ENCODE measurements around the gene RFFL.
"Not testable (repeated sequence)": the region's sequence is repeated elsewhere in the genome, so short reads cannot be mapped to it uniquely, and the experiment has no call there.

The RFFL gene

GRCh38 chr17:35002876-35003551 lies 60.5 kb downstream of the RFFL start:
- no peaks in the 10 kb centered on the region for H3K27me3 ChIP-seq (ENCODE audit: control insufficient read depth, insufficient read depth, low read length)
- peaks cover 98% of the 10 kb centered on the region for H3K36me3 ChIP-seq (ENCODE audit: control insufficient read depth, insufficient read depth, low read length)
- no peak overlapping the region for H3K4me3 ChIP-seq (ENCODE audit: low read depth, low read length)
- no peak overlapping the region for H3K9ac ChIP-seq (ENCODE audit: low read depth, low read length)
- no peak overlapping the region for H3K27ac ChIP-seq (ENCODE audit: low read depth, low read length)
- H3K4me1 ChIP-seq (ENCODE audit: control insufficient read depth, insufficient read depth, low read length): no peaks in the 10 kb centered on the region
- no peaks in the 10 kb centered on the region for H3K9me3 ChIP-seq (ENCODE audit: control insufficient read depth, insufficient read depth, low read length)

GRCh38 chr17:35001549-35001948 lies 62.0 kb downstream of the RFFL start:
- Histone ChIP-seq H3K36me3 (ENCODE audit: control insufficient read depth, insufficient read depth, low read length) (peaks cover 98% of the 10 kb centered on the region), H3K4me3 (ENCODE audit: low read depth, low read length) (no peak overlapping the region), H3K9ac (ENCODE audit: low read depth, low read length) (no peak overlapping the region), H3K27ac (ENCODE audit: low read depth, low read length) (no peak overlapping the region), H3K27me3 (ENCODE audit: control insufficient read depth, insufficient read depth, low read length) (no peaks in the 10 kb centered on the region), H3K9me3 (ENCODE audit: control insufficient read depth, insufficient read depth, low read length) (no peaks in the 10 kb centered on the region), H3K4me1 (ENCODE audit: control insufficient read depth, insufficient read depth, low read length) (no peaks in the 10 kb centered on the region)

DNA sequence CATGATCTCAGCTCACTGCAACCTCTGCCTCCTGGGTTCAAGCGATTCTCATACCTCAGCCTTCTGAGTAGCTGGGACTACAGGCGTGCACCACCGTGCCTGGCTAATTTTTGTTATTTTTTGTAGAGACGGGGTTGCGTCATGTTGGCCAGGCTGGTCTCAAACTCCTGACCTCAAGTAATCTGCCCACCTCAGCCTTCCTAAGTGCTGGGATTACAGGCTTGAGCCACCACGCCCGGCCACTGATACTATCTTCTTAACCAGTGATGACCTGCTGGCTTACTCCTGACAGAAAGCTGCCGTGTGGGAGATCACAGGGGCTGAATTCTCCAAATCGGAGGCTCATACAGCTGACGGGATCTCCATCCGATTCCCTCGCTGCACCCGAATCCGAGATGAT lies 62.5 kb downstream of the RFFL start:
- not testable (repeated sequence) for H3K4me3 ChIP-seq (ENCODE audit: low read depth, low read length); H3K4me1 ChIP-seq (ENCODE audit: control insufficient read depth, insufficient read depth, low read length); H3K27me3 ChIP-seq (ENCODE audit: control insufficient read depth, insufficient read depth, low read length); H3K27ac ChIP-seq (ENCODE audit: low read depth, low read length); H3K9me3 ChIP-seq (ENCODE audit: control insufficient read depth, insufficient read depth, low read length); H3K9ac ChIP-seq (ENCODE audit: low read depth, low read length)
- peaks cover 98% of the 10 kb centered on the region for H3K36me3 ChIP-seq (ENCODE audit: control insufficient read depth, insufficient read depth, low read length)

DNA sequence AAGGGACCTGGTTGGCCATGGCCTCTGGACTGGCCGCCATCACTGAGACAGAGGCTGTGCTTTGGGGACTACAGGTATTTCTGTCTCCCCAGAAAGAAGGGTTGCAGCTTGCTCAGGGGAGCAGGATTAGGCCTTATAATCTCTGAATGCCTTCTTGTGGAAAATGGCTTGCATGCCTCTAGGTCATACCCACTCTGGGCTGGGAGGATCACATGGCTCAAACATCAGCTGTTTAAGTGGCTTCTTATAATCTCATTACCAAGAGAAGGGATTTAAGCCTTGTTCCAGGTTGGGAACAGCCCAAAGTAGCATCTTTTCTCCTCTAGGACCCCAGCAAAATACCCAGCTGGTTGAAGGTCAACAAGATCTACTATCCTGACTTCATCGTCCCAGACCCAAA lies 64.1 kb downstream of the RFFL start:
- no peaks in the 10 kb centered on the region for H3K9me3 ChIP-seq (ENCODE audit: control insufficient read depth, insufficient read depth, low read length)
- no peak overlapping the region for H3K9ac ChIP-seq (ENCODE audit: low read depth, low read length)
- H3K4me3 ChIP-seq (ENCODE audit: low read depth, low read length): no peak overlapping the region
- no peak overlapping the region for H3K27ac ChIP-seq (ENCODE audit: low read depth, low read length)
- peaks cover 98% of the 10 kb centered on the region for H3K36me3 ChIP-seq (ENCODE audit: control insufficient read depth, insufficient read depth, low read length)
- no peaks in the 10 kb centered on the region for H3K27me3 ChIP-seq (ENCODE audit: control insufficient read depth, insufficient read depth, low read length)
- no peaks in the 10 kb centered on the region for H3K4me1 ChIP-seq (ENCODE audit: control insufficient read depth, insufficient read depth, low read length)

- no peaks in the 10 kb centered on the region for H3K27me3 ChIP-seq (ENCODE audit: control insufficient read depth, insufficient read depth, low read length)
- H3K9me3 ChIP-seq (ENCODE audit: control insufficient read depth, insufficient read depth, low read length): no peaks in the 10 kb centered on the region
- H3K36me3 ChIP-seq (ENCODE audit: control insufficient read depth, insufficient read depth, low read length): peaks cover 98% of the 10 kb centered on the region
- H3K9ac ChIP-seq (ENCODE audit: low read depth, low read length): no peak overlapping the region
- H3K27ac ChIP-seq (ENCODE audit: low read depth, low read length): no peak overlapping the region
- no peak overlapping the region for H3K4me3 ChIP-seq (ENCODE audit: low read depth, low read length)
- H3K4me1 ChIP-seq (ENCODE audit: control insufficient read depth, insufficient read depth, low read length): no peaks in the 10 kb centered on the region
These were observed 65.3 kb downstream of the RFFL start for GRCh38 chr17:34998205-34998604.

DNA sequence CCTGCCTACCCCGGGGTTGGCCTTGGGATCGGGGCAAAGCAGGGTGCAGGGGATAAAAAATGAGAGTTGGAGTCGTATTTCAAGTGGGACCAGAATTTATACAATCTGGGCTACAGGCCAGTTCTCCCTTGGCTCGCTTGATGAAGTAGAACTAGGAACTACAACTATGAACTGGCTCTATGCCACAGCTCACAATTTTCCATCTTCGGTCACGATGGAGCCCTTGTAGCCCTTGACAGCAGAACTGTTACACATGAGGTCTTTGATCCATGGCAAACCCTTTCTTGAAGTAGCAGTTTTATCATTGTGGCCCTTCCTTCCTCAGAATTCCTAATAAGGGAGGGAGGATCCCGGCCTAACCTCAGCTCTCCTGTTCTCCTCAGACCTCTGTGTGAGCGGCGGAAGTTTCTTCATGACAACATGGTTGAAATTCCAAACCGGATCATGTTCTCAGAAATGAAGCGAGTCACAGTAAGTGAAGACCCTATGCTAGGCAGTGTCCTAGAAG lies 66.1 kb downstream of the RFFL start:
- no peak overlapping the region for H3K4me3 ChIP-seq (ENCODE audit: low read depth, low read length)
- H3K4me1 ChIP-seq (ENCODE audit: control insufficient read depth, insufficient read depth, low read length): no peaks in the 10 kb centered on the region
- H3K9me3 ChIP-seq (ENCODE audit: control insufficient read depth, insufficient read depth, low read length): no peaks in the 10 kb centered on the region
- H3K36me3 ChIP-seq (ENCODE audit: control insufficient read depth, insufficient read depth, low read length): peaks cover 98% of the 10 kb centered on the region
- no peak overlapping the region for H3K27ac ChIP-seq (ENCODE audit: low read depth, low read length)
- no peaks in the 10 kb centered on the region for H3K27me3 ChIP-seq (ENCODE audit: control insufficient read depth, insufficient read depth, low read length)
- no peak overlapping the region for H3K9ac ChIP-seq (ENCODE audit: low read depth, low read length)

DNA sequence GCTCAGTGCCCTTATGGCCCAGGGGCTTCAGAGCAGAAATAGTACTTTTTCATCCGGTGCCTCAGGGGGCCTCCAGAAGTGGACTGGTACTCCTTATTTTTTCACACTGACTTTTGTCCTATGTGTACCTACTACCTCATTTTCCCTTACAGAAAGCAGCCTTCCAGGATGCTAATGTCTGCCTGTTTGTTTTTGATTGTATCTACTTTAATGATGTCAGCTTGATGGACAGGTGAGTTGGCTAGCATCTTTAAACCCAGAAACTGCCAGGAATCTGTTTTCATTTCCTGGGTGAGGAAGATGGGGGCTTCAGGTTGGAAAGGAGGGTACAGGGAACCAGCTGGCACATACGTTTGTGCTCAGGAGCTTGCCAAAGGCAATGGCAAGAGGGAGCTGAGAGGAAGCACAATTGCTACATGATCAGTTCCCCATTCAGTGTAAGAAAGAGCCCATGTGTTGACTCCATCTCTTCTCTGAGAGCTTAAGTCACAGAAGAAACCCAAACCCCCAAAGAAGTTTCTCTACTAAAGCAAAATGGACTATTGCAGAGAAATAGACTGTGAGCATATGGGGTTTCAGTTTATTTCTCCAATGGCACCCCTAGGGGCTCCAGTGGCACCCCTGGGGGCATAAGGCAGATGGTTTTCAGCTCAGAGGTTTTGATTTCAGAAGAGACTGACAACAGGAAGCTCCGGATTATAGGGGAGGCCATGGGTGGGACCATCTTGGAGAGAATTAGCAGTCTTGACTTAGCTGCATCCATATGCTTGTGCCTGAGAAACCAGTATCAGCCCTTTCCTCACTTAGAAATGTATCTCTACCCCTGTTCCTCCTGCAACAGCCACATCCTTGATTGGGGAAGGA lies 66.9 kb downstream of the RFFL start:
- H3K9ac ChIP-seq (ENCODE audit: low read depth, low read length): no peak overlapping the region
- peaks cover 98% of the 10 kb centered on the region for H3K36me3 ChIP-seq (ENCODE audit: control insufficient read depth, insufficient read depth, low read length)
- no peaks in the 10 kb centered on the region for H3K9me3 ChIP-seq (ENCODE audit: control insufficient read depth, insufficient read depth, low read length)
- H3K4me1 ChIP-seq (ENCODE audit: control insufficient read depth, insufficient read depth, low read length): no peaks in the 10 kb centered on the region
- H3K27me3 ChIP-seq (ENCODE audit: control insufficient read depth, insufficient read depth, low read length): no peaks in the 10 kb centered on the region
- H3K27ac ChIP-seq (ENCODE audit: low read depth, low read length): no peak overlapping the region
- no peak overlapping the region for H3K4me3 ChIP-seq (ENCODE audit: low read depth, low read length)

DNA sequence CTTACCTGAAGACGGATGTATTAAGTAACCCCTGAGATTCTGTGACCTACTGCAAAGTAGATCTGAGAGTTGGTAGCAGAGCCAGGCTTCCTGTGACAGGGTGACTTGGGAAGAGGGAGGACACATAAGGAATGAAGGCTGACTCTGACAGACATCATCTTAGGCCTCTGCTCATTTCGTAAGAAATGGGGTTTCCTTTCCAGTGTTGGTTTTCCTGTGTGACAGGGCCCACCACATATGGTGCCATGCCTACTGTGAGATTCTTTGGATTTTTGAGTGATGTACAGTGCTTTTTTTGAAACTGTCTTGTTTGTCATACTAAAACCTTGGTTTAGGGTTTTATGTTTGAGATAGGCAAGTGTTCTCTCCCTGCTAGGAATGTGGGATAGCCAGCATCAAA lies 70.5 kb downstream of the RFFL start:
- Histone ChIP-seq H3K4me1 (ENCODE audit: control insufficient read depth, insufficient read depth, low read length) (no peaks in the 10 kb centered on the region), H3K4me3 (ENCODE audit: low read depth, low read length) (no peak overlapping the region), H3K27me3 (ENCODE audit: control insufficient read depth, insufficient read depth, low read length) (no peaks in the 10 kb centered on the region), H3K9me3 (ENCODE audit: control insufficient read depth, insufficient read depth, low read length) (no peaks in the 10 kb centered on the region), H3K27ac (ENCODE audit: low read depth, low read length) (no peak overlapping the region), H3K36me3 (ENCODE audit: control insufficient read depth, insufficient read depth, low read length) (peaks cover 100% of the 10 kb centered on the region), H3K9ac (ENCODE audit: low read depth, low read length) (no peak overlapping the region)

GRCh38 chr17:34991606-34992005 lies 71.9 kb downstream of the RFFL start:
- H3K27ac ChIP-seq (ENCODE audit: low read depth, low read length): no peak overlapping the region
- H3K9ac ChIP-seq (ENCODE audit: low read depth, low read length): no peak overlapping the region
- peaks cover 97% of the 10 kb centered on the region for H3K36me3 ChIP-seq (ENCODE audit: control insufficient read depth, insufficient read depth, low read length)
- no peaks in the 10 kb centered on the region for H3K4me1 ChIP-seq (ENCODE audit: control insufficient read depth, insufficient read depth, low read length)
- H3K27me3 ChIP-seq (ENCODE audit: control insufficient read depth, insufficient read depth, low read length): no peaks in the 10 kb centered on the region
- H3K9me3 ChIP-seq (ENCODE audit: control insufficient read depth, insufficient read depth, low read length): no peaks in the 10 kb centered on the region
- H3K4me3 ChIP-seq (ENCODE audit: low read depth, low read length): no peak overlapping the region

DNA sequence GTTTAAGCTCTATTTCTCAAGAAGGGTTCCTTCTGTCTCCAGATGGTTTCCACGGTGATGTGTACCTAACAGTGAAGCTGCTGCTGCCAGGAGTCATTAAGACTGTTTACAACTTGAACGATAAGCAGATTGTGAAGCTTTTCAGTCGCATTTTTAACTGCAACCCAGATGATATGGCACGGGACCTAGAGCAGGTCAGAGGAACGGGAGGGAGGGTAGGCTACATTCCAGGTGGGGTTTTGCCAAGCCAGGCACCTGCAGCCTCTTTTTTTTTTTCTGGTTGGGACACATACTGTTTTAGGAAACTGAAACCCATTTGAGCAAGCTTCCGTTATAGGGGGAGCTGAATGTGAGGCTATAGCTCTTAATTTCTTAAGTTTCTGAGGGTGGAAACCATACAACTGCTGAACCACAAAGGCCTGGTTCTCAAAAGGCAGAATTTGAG lies 72.6 kb downstream of the RFFL start:
- Histone ChIP-seq H3K27ac (ENCODE audit: low read depth, low read length) (no peak overlapping the region), H3K4me1 (ENCODE audit: control insufficient read depth, insufficient read depth, low read length) (no peaks in the 10 kb centered on the region), H3K9ac (ENCODE audit: low read depth, low read length) (no peak overlapping the region), H3K9me3 (ENCODE audit: control insufficient read depth, insufficient read depth, low read length) (no peaks in the 10 kb centered on the region), H3K27me3 (ENCODE audit: control insufficient read depth, insufficient read depth, low read length) (no peaks in the 10 kb centered on the region), H3K4me3 (ENCODE audit: low read depth, low read length) (no peak overlapping the region), H3K36me3 (ENCODE audit: control insufficient read depth, insufficient read depth, low read length) (peaks cover 95% of the 10 kb centered on the region)

- H3K4me3 ChIP-seq (ENCODE audit: low read depth, low read length): no peak overlapping the region
- no peak overlapping the region for H3K27ac ChIP-seq (ENCODE audit: low read depth, low read length)
- no peak overlapping the region for H3K9ac ChIP-seq (ENCODE audit: low read depth, low read length)
- no peaks in the 10 kb centered on the region for H3K4me1 ChIP-seq (ENCODE audit: control insufficient read depth, insufficient read depth, low read length)
- H3K27me3 ChIP-seq (ENCODE audit: control insufficient read depth, insufficient read depth, low read length): no peaks in the 10 kb centered on the region
- no peaks in the 10 kb centered on the region for H3K9me3 ChIP-seq (ENCODE audit: control insufficient read depth, insufficient read depth, low read length)
- H3K36me3 ChIP-seq (ENCODE audit: control insufficient read depth, insufficient read depth, low read length): peaks cover 95% of the 10 kb centered on the region
These were observed 74.0 kb downstream of the RFFL start for GRCh38 chr17:34989473-34989872.

Data from HUES48 (cell line).